ENCODE data around the gene PLD1.

Gene PLD1

DNA sequence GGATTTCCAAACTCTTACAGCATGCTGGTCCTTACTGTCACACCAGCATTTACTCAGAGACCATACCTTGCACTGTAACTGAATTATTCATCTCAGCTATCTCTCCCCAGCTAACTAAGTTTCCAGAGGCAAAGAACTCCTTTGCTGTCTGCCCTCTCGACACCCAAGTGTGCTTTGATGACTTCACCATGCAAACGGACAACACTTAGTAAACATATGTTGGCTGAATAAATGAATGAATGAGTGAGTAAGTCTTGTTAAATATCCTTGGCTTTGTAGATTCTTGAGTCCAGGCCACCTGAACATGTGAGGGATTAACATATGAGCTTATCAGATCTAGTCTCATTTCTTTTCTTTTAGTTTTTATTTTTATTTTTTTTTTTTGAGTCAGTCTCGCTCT lies 138.2 kb downstream of the PLD1 start:
- no peak for DNase-seq (ENCODE audit: extremely low read depth, low read depth)
- TF ChIP-seq, protein P1, sequence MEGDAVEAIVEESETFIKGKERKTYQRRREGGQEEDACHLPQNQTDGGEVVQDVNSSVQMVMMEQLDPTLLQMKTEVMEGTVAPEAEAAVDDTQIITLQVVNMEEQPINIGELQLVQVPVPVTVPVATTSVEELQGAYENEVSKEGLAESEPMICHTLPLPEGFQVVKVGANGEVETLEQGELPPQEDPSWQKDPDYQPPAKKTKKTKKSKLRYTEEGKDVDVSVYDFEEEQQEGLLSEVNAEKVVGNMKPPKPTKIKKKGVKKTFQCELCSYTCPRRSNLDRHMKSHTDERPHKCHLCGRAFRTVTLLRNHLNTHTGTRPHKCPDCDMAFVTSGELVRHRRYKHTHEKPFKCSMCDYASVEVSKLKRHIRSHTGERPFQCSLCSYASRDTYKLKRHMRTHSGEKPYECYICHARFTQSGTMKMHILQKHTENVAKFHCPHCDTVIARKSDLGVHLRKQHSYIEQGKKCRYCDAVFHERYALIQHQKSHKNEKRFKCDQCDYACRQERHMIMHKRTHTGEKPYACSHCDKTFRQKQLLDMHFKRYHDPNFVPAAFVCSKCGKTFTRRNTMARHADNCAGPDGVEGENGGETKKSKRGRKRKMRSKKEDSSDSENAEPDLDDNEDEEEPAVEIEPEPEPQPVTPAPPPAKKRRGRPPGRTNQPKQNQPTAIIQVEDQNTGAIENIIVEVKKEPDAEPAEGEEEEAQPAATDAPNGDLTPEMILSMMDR (IDR thresholded peaks at IDR 0.05; ENCODE audit: low read depth, low read length, missing control alignments): no peak
- H3K4me3 ChIP-seq (replicated peaks; ENCODE audit: low read depth, low read length): no peak overlapping the region

- TF ChIP-seq, protein P1 (IDR thresholded peaks at IDR 0.05; ENCODE audit: low read depth, low read length, missing control alignments): no peak
- H3K4me3 ChIP-seq (replicated peaks; ENCODE audit: low read depth, low read length): no peak overlapping the region
- DNase-seq (ENCODE audit: extremely low read depth, low read depth): no peak
These were observed 138.6 kb downstream of the PLD1 start for GRCh38 chr3:171671709-171672108.

- no peak for DNase-seq (ENCODE audit: extremely low read depth, low read depth)
- no peak overlapping the region for H3K4me3 ChIP-seq (replicated peaks; ENCODE audit: low read depth, low read length)
- TF ChIP-seq, protein P1 (IDR thresholded peaks at IDR 0.05; ENCODE audit: low read depth, low read length, missing control alignments): no peak
These were observed 143.8 kb downstream of the PLD1 start for GRCh38 chr3:171666516-171666915.

DNA sequence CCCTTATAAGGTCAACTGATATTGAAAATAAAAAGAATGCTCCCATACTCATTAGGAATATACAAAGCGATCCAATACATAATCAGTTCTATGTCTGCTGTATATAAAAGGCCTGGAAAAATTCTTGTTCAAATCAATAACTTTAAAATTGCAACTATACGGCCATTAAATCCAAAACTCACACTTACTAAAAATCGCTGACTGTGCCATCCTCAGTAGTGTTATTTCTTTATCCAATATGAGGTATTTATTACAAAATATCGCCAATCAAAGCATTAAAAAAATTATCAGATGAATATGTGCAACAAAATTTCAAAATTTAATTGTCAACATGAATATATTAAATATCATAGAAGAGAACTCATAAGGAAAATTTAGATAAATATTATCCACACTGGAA lies 146.5 kb downstream of the PLD1 start:
- no peak overlapping the region for H3K4me3 ChIP-seq (replicated peaks; ENCODE audit: low read depth, low read length)
- no peak for DNase-seq (ENCODE audit: extremely low read depth, low read depth)
- TF ChIP-seq, protein P1 (IDR thresholded peaks at IDR 0.05; ENCODE audit: low read depth, low read length, missing control alignments): no peak

- TF ChIP-seq, protein P1 (IDR thresholded peaks at IDR 0.05; ENCODE audit: low read depth, low read length, missing control alignments): no peak
- DNase-seq (ENCODE audit: extremely low read depth, low read depth): no peak
- no peak overlapping the region for H3K4me3 ChIP-seq (replicated peaks; ENCODE audit: low read depth, low read length)
These were observed 148.8 kb downstream of the PLD1 start for GRCh38 chr3:171661484-171661883.

DNA sequence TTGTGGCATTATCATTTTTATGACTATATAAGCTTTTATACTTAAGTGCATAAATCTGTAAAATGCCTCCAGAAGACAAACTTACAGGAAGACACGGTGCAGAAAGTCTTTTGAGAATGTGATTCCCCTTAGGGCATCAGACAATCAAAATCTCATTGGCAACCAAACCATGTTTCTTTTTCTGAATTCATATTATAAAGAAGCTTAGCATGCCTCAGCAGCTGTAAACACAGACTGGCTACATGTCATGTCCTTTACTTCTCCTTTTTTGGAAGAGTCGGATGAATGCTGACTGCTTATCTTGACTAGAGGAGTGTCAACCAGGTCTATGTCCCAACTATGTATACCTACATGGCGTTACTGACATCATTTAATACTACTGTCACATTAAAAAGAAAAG lies 150.1 kb downstream of the PLD1 start:
- DNase-seq (ENCODE audit: extremely low read depth, low read depth): no peak
- TF ChIP-seq, protein P1 (IDR thresholded peaks at IDR 0.05; ENCODE audit: low read depth, low read length, missing control alignments): no peak

DNA sequence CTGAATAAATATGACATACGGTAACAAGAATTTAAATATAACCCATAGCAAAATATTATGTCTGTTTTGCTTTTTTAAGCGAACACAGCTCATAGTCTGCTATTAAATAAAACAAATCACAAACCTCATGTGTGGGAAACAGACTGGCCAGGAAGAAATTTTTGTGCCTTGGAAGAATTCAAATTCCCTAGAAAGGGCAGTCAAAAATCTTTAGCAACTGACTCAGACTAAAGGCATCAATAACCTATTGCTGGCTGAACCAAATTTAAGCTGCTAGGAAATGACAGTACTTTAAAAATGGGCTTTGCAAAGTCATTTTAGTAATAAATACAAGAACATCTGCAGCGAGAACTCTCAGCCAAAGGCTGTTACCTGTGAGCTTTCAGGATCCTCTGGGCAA lies 151.4 kb downstream of the PLD1 start:
- DNase-seq (ENCODE audit: extremely low read depth, low read depth): no peak
- no peak overlapping the region for H3K4me3 ChIP-seq (replicated peaks; ENCODE audit: low read depth, low read length)
- TF ChIP-seq, protein P1 (IDR thresholded peaks at IDR 0.05; ENCODE audit: low read depth, low read length, missing control alignments): no peak

More for the DNA sequence above, 150.1 kb downstream of the PLD1 start:
- H3K4me3 ChIP-seq (replicated peaks; ENCODE audit: low read depth, low read length): no peak overlapping the region

Measured in HFF-Myc (cell line).